Activated T-cell treated with anti-CD3 and anti-CD28 coated beads for 48 hours (primary cell): ENCODE data around the gene ETNK2.
A peak's percentile ranks its signal among the peaks of the same experiment; 100 is the strongest.

Experiments
- DNase-seq: peaks from one replicate; pipeline ENCODE4 v3.0.0-alpha.2; 2020; ENCODE audit warnings: low read depth

Gene ETNK2

GRCh38 chr1:204147406-204148383 is 4.1 kb downstream of the ETNK2 start:
- DNase-seq = no peak

- no peak for DNase-seq
Measured at GRCh38 chr1:204146965-204147364, 4.9 kb downstream of the ETNK2 start.

- no peak for DNase-seq
Measured at GRCh38 chr1:204146309-204146708, 5.5 kb downstream of the ETNK2 start.

GRCh38 chr1:204145033-204145504 is 6.8 kb downstream of the ETNK2 start:
- DNase-seq = no peak

- DNase-seq = no peak
Measured at GRCh38 chr1:204143276-204144041, 8.4 kb downstream of the ETNK2 start.

GRCh38 chr1:204142032-204142974 is 9.5 kb downstream of the ETNK2 start:
- no peak for DNase-seq

- no peak for DNase-seq
Measured at GRCh38 chr1:204141131-204141530, 10.7 kb downstream of the ETNK2 start.

GRCh38 chr1:204139952-204140351 is 11.9 kb downstream of the ETNK2 start:
- DNase-seq = no peak

GRCh38 chr1:204139088-204139487 is 12.8 kb downstream of the ETNK2 start:
- DNase-seq = no peak

- no peak for DNase-seq
Measured at GRCh38 chr1:204136814-204137213, 15.0 kb downstream of the ETNK2 start.

GRCh38 chr1:204134103-204134502 is 17.7 kb downstream of the ETNK2 start:
- no peak for DNase-seq

GRCh38 chr1:204132718-204133117 is 19.1 kb downstream of the ETNK2 start:
- no peak for DNase-seq

GRCh38 chr1:204131978-204132377 is 19.9 kb downstream of the ETNK2 start:
- DNase-seq = no peak

- no peak for DNase-seq
Measured at GRCh38 chr1:204130981-204131892, 20.6 kb downstream of the ETNK2 start.

- no peak for DNase-seq
Measured at GRCh38 chr1:204130178-204130577, 21.7 kb downstream of the ETNK2 start.

- DNase-seq = peak; percentile 53
Measured at GRCh38 chr1:204128964-204129896, 22.6 kb downstream of the ETNK2 start.

- no peak for DNase-seq
Measured at GRCh38 chr1:204128464-204128963, 23.3 kb downstream of the ETNK2 start.

- DNase-seq = no peak
Measured at GRCh38 chr1:204127597-204128242, 24.1 kb downstream of the ETNK2 start.

- no peak for DNase-seq
Measured at GRCh38 chr1:204126956-204127355, 24.9 kb downstream of the ETNK2 start.
